Thoracic aorta (tissue), 2 donors: ENCODE measurements around the gene PTEN. TPM values are rescaled to one million over a fixed set of nuclear protein-coding genes. Genes with fewer than 3 reads are reported as not detected.
A peak's percentile ranks its signal among the peaks of the same experiment; 100 is the strongest.

Experiments
- ATAC-seq: fragments of 150-250 bp; one replicate; pipeline ENCODE4 v1.8.0; 2017; ENCODE audit warnings: low read depth; ENCODE audit not compliant: insufficient number of reproducible peaks, low FRiP score
- DNase-seq: peaks from one replicate; pipeline ENCODE4 v3.0.0-alpha.2; 2020; ENCODE audit warnings: low spot score
- H3K27ac ChIP-seq, 2 donors: fragments of 200-600 bp; sonication (generic); 1 replicate in 1 of 2; 2 replicates in 1 of 2; pipeline ENCODE4 v1.5.1; 2016; ENCODE audit warnings: mild to moderate bottlenecking in 2 of 2, moderate library complexity in 2 of 2
- H3K27me3 ChIP-seq: fragments of 200-600 bp; sonication (generic); replicated peaks from 2 replicates; pipeline ENCODE4 v1.6.0; 2016; ENCODE audit warnings: mild to moderate bottlenecking; ENCODE audit not compliant: insufficient read depth
- H3K36me3 ChIP-seq: fragments of 200-600 bp; sonication (generic); one replicate; pipeline ENCODE4 v1.5.1; 2016
- H3K4me1 ChIP-seq, 2 donors: fragments of 200-600 bp; sonication (generic); 1 replicate in 1 of 2; 2 replicates in 1 of 2; pipeline versions ENCODE4 v1.5.1 to v1.6.0; 2016; ENCODE audit warnings: low read depth in 2 of 2, mild to moderate bottlenecking in 1 of 2; ENCODE audit not compliant: control insufficient read depth in 1 of 2
- H3K4me3 ChIP-seq: fragments of 200-600 bp; sonication (generic); 2 replicates; pipeline ENCODE4 v1.5.1; 2016; ENCODE audit warnings: mild to moderate bottlenecking
- H3K9me3 ChIP-seq: fragments of 200-600 bp; sonication (generic); 2 replicates; pipeline ENCODE4 v1.5.1; 2016
- total RNA-seq, 2 donors: library from RNA; depleted of rRNA; stranded (reverse); fragments of >200 nt; gene quantifications; one replicate each; pipeline versions ENCODE4 v1.1.0 to v1.2.3, GENCODE V29; 2016
- TF ChIP-seq, protein P1 (sequence below): fragments of 200-600 bp; sonication (generic); IDR thresholded peaks from one replicate; pipeline ENCODE4 v1.5.1; 2019; ENCODE audit warnings: antibody characterized with exemption

The PTEN gene
- total RNA-seq, 2 donors from 2014 or later: 146 to 168 TPM

DNA sequence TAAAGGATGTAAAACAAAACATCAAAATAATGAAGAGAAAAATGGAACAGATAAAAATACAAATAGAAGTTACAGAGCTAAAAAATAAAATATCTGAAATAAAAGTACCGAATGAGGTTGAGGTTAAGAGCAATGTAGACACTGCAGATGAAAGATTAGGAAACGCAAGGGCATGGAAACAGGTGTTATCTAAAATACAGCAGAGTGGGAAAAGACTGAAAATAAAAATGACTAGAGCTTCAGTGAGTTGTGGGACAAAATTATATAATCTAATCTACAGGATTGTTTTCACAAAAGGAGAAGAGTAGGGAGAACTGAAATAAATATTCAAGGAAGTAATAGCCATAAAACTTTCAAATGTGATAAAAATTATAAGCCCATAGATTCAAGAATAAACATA is 123.8 kb downstream of the PTEN start:
- TF ChIP-seq, protein P1, sequence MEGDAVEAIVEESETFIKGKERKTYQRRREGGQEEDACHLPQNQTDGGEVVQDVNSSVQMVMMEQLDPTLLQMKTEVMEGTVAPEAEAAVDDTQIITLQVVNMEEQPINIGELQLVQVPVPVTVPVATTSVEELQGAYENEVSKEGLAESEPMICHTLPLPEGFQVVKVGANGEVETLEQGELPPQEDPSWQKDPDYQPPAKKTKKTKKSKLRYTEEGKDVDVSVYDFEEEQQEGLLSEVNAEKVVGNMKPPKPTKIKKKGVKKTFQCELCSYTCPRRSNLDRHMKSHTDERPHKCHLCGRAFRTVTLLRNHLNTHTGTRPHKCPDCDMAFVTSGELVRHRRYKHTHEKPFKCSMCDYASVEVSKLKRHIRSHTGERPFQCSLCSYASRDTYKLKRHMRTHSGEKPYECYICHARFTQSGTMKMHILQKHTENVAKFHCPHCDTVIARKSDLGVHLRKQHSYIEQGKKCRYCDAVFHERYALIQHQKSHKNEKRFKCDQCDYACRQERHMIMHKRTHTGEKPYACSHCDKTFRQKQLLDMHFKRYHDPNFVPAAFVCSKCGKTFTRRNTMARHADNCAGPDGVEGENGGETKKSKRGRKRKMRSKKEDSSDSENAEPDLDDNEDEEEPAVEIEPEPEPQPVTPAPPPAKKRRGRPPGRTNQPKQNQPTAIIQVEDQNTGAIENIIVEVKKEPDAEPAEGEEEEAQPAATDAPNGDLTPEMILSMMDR: no peak
- ATAC-seq (no peak), DNase-seq (no peak)
- H3K27me3 ChIP-seq: no peaks in the 10 kb centered on the region
- no peak overlapping the region for H3K4me3 ChIP-seq
- H3K4me1 ChIP-seq: no peaks in the 10 kb centered on the region
- no peaks in the 10 kb centered on the region for H3K36me3 ChIP-seq
- H3K27ac ChIP-seq: no peak overlapping the region
- H3K9me3 ChIP-seq: no peaks in the 10 kb centered on the region

- Histone ChIP-seq H3K27me3 (no peaks in the 10 kb centered on the region), H3K36me3 (no peaks in the 10 kb centered on the region), H3K4me1 (no peaks in the 10 kb centered on the region), H3K27ac (no peak overlapping the region), H3K9me3 (no peaks in the 10 kb centered on the region), H3K4me3 (no peak overlapping the region)
- DNase-seq: no peak
- ATAC-seq: no peak
- TF ChIP-seq, protein P1: no peak
Observed at GRCh38 chr10:87991946-87992345, 128.5 kb downstream of the PTEN start.

DNA sequence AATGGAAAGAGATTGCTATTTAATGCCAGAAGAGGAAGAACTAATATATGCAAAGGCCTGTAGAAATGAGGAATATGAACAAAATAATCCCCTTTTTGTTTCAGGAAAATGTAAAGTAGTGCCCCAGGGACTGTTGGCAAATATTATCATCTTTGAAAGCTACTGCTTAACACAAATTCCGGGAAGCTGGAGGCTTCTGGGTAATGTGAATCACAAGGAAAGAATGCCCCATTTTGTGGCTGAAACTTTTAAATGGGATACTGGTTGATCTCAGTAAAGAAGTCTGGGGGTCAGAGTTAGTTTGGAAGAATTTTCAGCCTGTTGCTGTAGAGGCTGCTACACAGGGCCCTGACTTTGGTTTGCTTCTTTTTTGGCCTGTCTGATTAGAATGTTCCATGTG is 141.0 kb downstream of the PTEN start:
- Histone ChIP-seq H3K4me3 (no peak overlapping the region), H3K36me3 (no peaks in the 10 kb centered on the region), H3K27ac (peak overlapping the region; percentile 22 to 52), H3K27me3 (no peaks in the 10 kb centered on the region), H3K9me3 (no peaks in the 10 kb centered on the region), H3K4me1 (peaks cover 3 to 8% of the 10 kb centered on the region in 2 donors)
- DNase-seq (no peak), ATAC-seq (no peak)
- TF ChIP-seq, protein P1: no peak

GRCh38 chr10:88006261-88006660 is 142.8 kb downstream of the PTEN start:
- no peak overlapping the region for H3K27ac ChIP-seq
- ATAC-seq: no peak
- peaks cover 3 to 8% of the 10 kb centered on the region in 2 donors for H3K4me1 ChIP-seq
- TF ChIP-seq, protein P1: no peak
- DNase-seq: no peak
- no peak overlapping the region for H3K4me3 ChIP-seq
- no peaks in the 10 kb centered on the region for H3K27me3 ChIP-seq
- H3K36me3 ChIP-seq: no peaks in the 10 kb centered on the region
- H3K9me3 ChIP-seq: no peaks in the 10 kb centered on the region

DNA sequence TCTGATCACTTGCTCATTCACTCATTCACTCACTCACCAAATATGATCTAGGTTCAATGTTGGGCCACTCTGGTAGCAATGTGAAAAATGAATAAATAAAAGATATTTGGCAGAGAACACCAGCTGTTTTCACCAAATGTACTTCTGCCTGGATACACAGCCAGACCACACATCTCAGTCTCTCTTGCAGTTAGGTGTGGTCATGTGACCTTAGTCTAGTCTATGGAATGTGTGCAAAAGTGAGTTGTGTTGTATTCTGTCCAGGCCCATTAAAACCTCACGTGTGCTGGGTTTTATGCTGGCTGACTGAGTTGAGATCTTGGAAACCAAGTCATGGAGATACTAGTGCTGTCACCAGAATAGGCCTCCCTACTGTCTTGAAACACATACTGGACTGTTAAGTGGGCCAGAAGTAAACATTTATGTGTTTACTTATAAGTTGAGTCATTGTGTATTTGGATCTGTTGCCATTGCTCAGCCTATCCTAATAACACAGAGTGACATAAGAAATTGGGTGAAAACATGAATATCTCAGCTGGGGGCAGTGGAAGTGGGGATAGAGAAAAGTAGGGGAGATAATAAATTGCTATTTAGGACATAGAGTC is 145.5 kb downstream of the PTEN start:
- H3K9me3 ChIP-seq: no peaks in the 10 kb centered on the region
- H3K27me3 ChIP-seq: no peaks in the 10 kb centered on the region
- H3K4me1 ChIP-seq: peaks cover 11 to 23% of the 10 kb centered on the region in 2 donors
- H3K4me3 ChIP-seq: no peak overlapping the region
- DNase-seq (no peak), ATAC-seq (no peak)
- TF ChIP-seq, protein P1: no peak
- H3K36me3 ChIP-seq: no peaks in the 10 kb centered on the region
- no peak overlapping the region for H3K27ac ChIP-seq
